Osteocyte (in vitro differentiated cells): ENCODE measurements around the gene OSER1. TPM values are rescaled to one million over a fixed set of nuclear protein-coding genes. Genes with fewer than 3 reads are reported as not detected.

ENCODE experiments used
- DNase-seq: peaks from one replicate; pipeline ENCODE4 v3.0.0; 2021; ENCODE audit warnings: mixed read lengths; ENCODE audit not compliant: unreplicated experiment; ENCODE audit errors: extremely low spot score
- H3K27ac Mint-ChIP-seq: one replicate; pipeline ENCODE4 v1.8.0; 2021; ENCODE audit warnings: mild to moderate bottlenecking, mixed read lengths; ENCODE audit not compliant: unreplicated experiment
- H3K27me3 Mint-ChIP-seq: one replicate; pipeline ENCODE4 v1.8.0; 2021; ENCODE audit warnings: mixed read lengths; ENCODE audit not compliant: unreplicated experiment
- H3K36me3 Mint-ChIP-seq: one replicate; pipeline ENCODE4 v1.8.0; 2021; ENCODE audit warnings: mixed read lengths; ENCODE audit not compliant: unreplicated experiment
- H3K4me1 Mint-ChIP-seq: one replicate; pipeline ENCODE4 v1.8.0; 2021; ENCODE audit warnings: mixed read lengths; ENCODE audit not compliant: unreplicated experiment
- H3K4me3 Mint-ChIP-seq: one replicate; pipeline ENCODE4 v1.8.0; 2021; ENCODE audit warnings: mild to moderate bottlenecking, moderate library complexity, mixed read lengths; ENCODE audit not compliant: unreplicated experiment
- H3K9me3 Mint-ChIP-seq: one replicate; pipeline ENCODE4 v1.8.0; 2021; ENCODE audit warnings: mixed read lengths; ENCODE audit not compliant: unreplicated experiment
- CTCF ChIP-seq: fragments of 200-600 bp; sonication (generic); IDR thresholded peaks from 2 replicates; pipeline ENCODE4 v1.5.0; 2021; ENCODE audit warnings: antibody characterized with exemption, mild to moderate bottlenecking, moderate library complexity
- total RNA-seq: library from RNA; stranded (reverse); gene quantifications from 2 replicates; pipeline ENCODE4 v1.2.1, GENCODE V29; 2021

OSER1 gene
- total RNA-seq, 1 donor from 2014 or later = 41.2 TPM

GRCh38 chr20:44219791-44220190, 9.2 kb upstream of the OSER1 start:
- Mint-ChIP-seq H3K27ac (no peak overlapping the region), H3K4me1 (peaks cover 16% of the 10 kb centered on the region), H3K4me3 (no peak overlapping the region)

GRCh38 chr20:44219170-44219730, 8.7 kb upstream of the OSER1 start:
- peaks cover 16% of the 10 kb centered on the region for H3K4me1 Mint-ChIP-seq
- peaks cover 16% of the 10 kb centered on the region for H3K36me3 Mint-ChIP-seq
- H3K4me3 Mint-ChIP-seq = no peak overlapping the region
- H3K27ac Mint-ChIP-seq = no peak overlapping the region
- DNase-seq = no peak
- no peak for TF ChIP-seq CTCF
- no peaks in the 10 kb centered on the region for H3K27me3 Mint-ChIP-seq
- H3K9me3 Mint-ChIP-seq = no peaks in the 10 kb centered on the region

More at GRCh38 chr20:44219791-44220190, 9.2 kb upstream of the OSER1 start:
- DNase-seq = no peak
- TF ChIP-seq CTCF = no peak
- Mint-ChIP-seq H3K9me3 (no peaks in the 10 kb centered on the region), H3K27me3 (no peaks in the 10 kb centered on the region), H3K36me3 (peaks cover 16% of the 10 kb centered on the region)

- DNase-seq = no peak
- TF ChIP-seq CTCF = no peak
- peaks cover 16% of the 10 kb centered on the region for H3K36me3 Mint-ChIP-seq
- H3K9me3 Mint-ChIP-seq = no peaks in the 10 kb centered on the region
- H3K27me3 Mint-ChIP-seq = no peaks in the 10 kb centered on the region
- H3K4me1 Mint-ChIP-seq = peaks cover 16% of the 10 kb centered on the region
- no peak overlapping the region for H3K27ac Mint-ChIP-seq
- H3K4me3 Mint-ChIP-seq = no peak overlapping the region
These were observed 7.9 kb upstream of the OSER1 start for GRCh38 chr20:44218446-44218845.

- peak; percentile 86 for TF ChIP-seq CTCF
- Mint-ChIP-seq H3K4me3 (no peak overlapping the region), H3K36me3 (peaks cover 16% of the 10 kb centered on the region), H3K27me3 (no peaks in the 10 kb centered on the region), H3K4me1 (peaks cover 16% of the 10 kb centered on the region), H3K9me3 (no peaks in the 10 kb centered on the region), H3K27ac (no peak overlapping the region)
- peak; percentile 88 for DNase-seq
These were observed 6.9 kb upstream of the OSER1 start for GRCh38 chr20:44217342-44218092.

- Mint-ChIP-seq H3K9me3 (no peaks in the 10 kb centered on the region), H3K27me3 (no peaks in the 10 kb centered on the region), H3K36me3 (peaks cover 13% of the 10 kb centered on the region), H3K4me3 (no peak overlapping the region), H3K27ac (peak overlapping the region; percentile 15), H3K4me1 (peaks cover 32% of the 10 kb centered on the region)
- peak; percentile 88 for DNase-seq
- TF ChIP-seq CTCF = peak; percentile 88
These were observed 4.6 kb upstream of the OSER1 start for GRCh38 chr20:44215125-44215524.
